NB4 (cell line): ENCODE data around the gene BPGM.

Source experiments
- CTCF ChIP-seq: IDR thresholded peaks from one replicate; pipeline ENCODE4 v1.5.1; 2012; ENCODE audit warnings: low read depth, low read length
- POLR2A ChIP-seq: IDR thresholded peaks from 2 replicates; pipeline ENCODE4 v1.6.1; 2011; ENCODE audit warnings: mild to moderate bottlenecking; ENCODE audit not compliant: insufficient read length; ENCODE audit errors: extremely low read depth

DNA sequence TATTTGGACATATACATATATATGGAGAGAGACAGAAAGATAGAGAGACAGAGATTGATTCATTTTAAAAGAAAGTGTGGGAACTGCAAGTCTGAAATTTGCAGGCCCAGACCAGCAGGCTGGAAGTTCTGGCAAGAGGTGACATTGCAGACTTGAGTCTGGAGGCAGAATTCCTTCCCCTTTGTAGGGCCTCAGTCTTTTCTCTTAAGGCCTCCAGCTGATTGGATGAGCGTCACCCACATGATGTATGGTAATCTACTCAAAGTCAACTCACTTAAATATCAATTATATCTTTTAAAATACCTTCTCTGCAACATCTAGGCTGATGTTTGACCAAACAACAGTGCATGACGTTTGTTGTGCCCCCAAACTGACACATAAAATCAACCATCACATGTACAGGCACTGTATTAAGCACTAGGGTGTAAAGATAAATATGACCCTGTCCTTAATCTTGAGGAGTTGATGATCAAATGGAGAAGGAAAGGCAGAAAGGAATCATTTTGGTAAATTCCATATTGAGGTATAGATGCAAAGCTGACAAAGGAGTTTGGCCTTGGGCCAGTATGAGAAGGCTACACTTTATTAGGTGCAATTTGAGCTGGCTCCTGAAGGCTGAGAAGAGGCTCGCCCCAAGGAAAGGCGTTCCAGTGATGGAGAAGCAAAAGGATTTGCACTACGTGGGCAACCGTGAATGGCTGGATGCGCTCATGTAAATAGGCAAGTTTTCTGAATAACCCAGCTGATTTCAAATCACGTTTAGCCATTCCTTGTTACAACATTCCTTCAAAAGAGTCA lies 52.6 kb downstream of the BPGM start:
- TF ChIP-seq CTCF (no peak), POLR2A (no peak)
